Right lung (tissue), 5 donors: ENCODE data around the gene SNRPN. TPM values are rescaled to one million over a fixed set of nuclear protein-coding genes. Genes with fewer than 3 reads are reported as not detected.
"Not testable (repeated sequence)": the region's sequence is repeated elsewhere in the genome, so short reads cannot be mapped to it uniquely, and the experiment has no call there.

Experiments used
- DNase-seq, 2 donors: peaks; one replicate each; pipeline ENCODE4 v3.0.0-alpha.2; 2013
- polyA plus RNA-seq, 5 donors: library from polyadenylated mRNA; unstranded; fragments of 120-200 nt; gene quantifications; one replicate each; pipeline versions ENCODE4 v1.2.1 to v1.2.3, GENCODE V29; 2013; ENCODE audit warnings: inconsistent platforms in 1 of 5, low replicate concordance in 1 of 5; ENCODE audit not compliant: insufficient read length in 5 of 5, insufficient read depth in 1 of 5

Gene SNRPN
- polyA plus RNA-seq, 5 donors = 209 to 276 (median 264) TPM

DNA sequence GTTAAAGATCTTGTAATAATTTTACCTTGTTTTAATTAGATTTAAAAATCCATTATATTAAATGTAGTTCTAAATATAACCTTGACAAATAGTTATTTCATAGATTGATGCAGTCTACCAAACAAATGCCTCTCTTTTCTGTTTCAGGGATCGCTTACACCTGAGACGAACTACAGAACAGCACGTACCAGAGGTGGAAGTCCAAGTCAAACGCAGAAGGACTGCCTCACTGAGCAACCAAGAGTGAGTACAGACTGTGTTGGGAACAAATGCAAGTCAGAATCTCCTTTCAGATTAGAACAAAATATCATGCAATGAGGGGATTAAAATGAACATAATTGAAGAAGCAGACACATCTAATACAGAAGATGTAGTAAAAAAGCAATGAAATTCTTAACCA, 7.2 kb downstream of the SNRPN start:
- DNase-seq = no peak

DNA sequence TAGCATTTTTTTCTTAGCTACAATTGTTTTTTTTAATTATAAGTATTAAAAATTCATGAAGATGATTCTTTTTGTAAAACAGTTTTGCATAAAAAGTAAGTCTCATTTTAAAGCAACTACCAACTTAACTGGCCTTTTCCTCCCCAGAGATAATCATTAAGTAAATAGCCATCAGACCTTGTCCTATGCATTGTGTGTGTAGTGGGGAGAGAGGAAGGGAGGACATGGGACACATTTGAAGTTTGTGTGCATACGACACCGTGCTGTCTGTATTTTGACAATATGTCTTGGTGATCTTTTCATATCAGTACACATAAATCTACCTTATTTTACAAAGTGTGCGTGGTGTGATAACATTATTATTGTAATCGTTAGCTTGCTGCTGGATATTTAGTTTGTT, 8.1 kb downstream of the SNRPN start:
- DNase-seq = no peak

DNA sequence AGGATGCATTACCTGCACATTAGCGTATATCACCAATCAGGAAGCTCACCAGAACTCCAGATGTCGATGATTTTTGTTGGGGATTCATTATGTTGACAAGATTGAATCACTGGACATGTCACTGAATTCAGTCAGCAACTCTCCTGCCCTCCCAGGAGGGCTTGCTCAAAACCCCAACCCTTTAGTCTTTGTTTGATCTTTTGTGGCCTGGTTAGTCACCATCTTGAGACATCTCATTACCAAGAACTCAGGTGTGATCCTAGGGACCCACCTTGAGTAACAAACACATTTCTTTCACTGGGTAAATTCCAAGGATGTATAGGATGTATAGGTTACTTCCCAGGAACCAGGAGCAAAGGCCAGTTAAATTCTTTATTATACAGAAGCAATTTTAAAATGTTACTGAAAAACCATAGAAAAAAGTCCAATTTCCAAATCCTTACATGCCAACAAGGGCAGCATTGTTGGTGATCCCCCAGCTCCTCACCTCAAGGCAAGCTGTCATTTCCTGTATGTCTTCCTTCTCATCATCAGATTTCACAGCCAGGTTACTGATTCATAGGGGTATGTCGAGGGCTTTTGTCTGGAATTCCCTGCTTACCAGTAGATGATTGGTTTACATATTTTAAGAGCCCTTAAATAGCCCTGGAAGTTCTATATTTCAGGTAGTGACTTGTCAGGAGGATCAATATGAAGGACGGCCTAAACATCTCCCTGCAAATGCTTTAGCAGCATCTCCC, 11.7 kb downstream of the SNRPN start:
- DNase-seq = no peak

DNA sequence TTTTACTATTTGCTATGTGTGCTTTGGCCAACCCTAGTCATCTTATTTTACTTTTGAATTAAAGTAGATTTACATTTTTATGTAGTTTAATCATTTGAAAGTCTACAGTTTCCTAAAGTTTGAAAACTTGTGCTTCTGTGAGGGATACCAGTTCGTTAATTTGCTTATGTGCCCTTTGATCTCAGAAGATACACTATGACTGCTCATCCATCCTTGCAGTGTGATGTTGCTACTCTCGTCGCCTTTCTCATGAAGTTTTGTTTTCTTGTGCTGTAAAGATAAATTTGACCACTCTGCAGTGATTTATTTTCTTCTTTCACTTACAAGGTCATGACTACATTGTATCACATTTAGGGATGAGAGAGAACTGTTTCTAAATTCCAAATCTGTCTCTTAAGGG, 16.3 kb downstream of the SNRPN start:
- DNase-seq = no peak

DNA sequence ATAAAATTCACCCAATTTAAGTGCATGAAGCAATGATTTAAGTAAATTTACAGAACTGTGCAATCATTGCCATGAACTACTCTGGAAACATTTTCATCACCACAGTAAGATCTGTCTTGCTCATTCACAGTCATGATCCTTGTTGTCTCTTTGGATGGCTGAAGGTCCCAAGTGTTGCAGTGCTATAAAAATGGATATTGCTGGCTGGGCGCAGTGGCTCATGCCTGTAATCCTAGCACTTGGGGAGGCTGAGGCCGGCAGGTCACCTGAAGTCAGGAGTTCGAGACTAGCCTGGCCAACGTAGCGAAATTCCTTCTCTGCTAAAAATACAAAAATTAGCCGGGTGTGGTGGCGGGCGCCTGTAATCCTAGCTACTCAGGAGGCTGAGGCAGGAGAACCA, 17.0 kb downstream of the SNRPN start:
- no peak for DNase-seq

DNA sequence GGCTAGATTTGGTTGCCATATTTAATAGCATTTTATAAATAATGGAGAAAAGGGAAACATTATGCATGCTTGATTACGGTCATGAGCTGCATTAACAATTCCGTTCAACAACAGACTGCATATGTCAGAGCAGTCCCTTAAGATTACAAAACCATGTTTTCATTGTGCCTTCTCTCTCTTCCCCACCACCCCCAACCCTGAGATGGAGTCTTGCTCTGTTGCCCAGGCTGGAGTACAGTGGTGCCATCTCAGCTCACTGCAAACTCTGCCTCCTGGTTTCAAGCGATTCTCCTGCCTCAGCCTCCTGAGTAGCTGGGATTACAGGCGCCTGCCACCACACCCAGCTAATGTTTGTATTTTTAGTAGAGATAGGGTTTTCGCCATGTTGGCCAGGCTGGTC, 17.9 kb downstream of the SNRPN start:
- not testable (repeated sequence) for DNase-seq

DNA sequence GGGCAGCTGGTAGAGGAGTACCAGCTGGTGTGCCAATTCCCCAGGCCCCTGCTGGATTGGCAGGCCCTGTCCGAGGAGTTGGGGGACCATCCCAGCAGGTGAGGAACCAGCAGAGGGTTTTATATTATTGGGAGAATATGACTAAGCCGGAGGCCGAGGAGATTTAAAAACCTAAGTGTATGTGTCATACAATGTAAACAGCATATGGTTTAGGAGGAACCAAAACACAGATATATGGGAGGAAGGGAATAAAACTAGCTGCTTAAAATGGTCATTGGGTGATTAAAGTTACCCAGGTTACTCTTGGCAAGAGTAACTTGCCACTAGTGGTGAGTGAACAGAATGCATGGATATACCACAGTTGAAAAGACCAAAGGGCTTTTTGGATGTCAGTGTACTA, 22.1 kb downstream of the SNRPN start:
- DNase-seq = no peak

DNA sequence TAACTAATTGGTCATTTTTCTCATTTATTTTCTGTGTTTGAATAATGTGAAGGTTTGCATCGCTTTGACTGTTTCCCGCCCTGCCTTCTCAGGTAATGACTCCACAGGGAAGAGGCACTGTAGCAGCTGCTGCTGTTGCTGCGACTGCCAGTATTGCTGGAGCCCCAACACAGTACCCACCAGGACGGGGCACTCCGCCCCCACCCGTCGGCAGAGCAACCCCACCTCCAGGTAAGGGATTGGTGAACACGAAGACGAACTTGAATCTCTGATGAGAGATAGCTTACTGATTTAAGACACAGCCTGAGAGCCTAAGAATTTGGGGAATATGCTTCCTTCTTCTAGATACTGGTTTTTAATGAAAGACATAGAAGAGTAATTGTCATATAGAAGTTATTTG, 22.9 kb downstream of the SNRPN start:
- no peak for DNase-seq

DNA sequence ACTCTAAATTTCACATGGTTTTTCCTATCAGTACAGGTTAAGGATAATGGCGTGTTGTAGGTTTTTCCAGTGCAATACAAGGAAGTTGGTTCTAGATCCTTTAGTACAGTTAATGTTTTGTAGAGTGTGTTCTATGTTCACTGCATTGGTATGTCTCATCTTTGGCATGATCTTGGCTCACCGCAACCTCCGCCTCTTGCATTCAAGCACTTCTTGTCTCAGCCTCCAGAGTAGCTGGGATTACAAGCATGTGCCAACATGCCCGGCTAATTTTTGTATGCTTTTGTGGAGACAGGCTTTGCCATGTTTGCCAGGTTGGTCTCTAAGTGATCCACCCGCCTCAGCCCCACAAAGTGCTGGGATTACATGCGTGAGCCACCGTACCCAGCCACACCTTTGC, 30.4 kb downstream of the SNRPN start:
- DNase-seq = no peak

DNA sequence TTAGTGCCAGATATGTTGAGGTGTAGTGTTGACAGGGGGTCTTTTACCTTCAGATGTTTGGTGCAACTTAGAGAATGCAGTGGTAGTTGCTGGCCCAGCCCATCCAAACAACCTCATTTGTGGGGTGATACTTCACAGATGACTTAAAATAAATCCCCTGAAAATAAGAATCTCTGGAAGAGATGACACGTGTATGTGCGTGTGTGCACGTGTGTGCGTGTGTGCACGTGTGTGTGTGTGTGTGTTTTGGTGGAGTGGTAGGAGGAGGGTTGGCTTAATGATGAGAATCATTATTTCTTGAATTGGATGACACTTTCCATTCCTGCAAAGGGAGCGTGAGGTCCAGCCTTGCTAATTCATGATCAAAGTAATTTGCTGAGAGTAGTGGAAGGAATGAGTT, 31.9 kb downstream of the SNRPN start:
- DNase-seq = no peak

DNA sequence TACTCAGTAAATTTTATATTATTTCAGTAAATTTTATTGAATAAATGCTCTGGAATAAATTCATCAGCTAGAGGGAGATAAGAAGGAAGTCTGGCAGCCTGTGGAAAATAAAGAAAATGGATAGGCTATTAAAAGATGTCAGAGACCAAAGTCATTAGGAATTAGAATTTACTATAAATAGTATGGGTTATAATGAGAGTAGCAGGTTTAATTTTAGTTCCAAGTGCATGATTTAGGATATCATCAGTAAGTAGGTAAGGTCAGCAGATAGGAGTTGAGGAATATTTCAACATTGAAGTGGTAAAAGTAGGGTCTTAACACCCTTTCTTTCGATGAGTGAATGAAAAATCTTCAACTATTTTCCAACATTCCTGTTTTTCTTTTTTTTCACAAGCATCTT, 64.6 kb downstream of the SNRPN start:
- no peak for DNase-seq

DNA sequence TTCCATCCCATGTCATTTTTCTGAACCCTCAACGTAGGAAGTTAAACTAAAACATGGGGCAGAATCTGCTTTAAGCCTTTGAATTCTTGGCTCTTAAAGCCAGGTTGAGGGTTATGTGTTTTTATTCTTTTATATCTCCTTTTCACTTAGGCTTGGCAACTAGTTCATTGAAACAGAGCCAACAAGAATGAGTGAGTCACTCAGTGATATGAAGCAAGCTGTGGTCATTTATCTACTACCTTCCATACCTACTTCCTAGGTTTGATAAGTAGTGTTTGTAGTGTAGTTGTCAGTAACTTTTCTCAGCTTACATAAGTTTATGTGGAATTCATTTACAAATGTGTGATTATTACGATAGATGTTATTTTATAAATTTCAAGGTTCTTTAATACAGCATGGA, 67.4 kb downstream of the SNRPN start:
- no peak for DNase-seq

Other genes with a start within 250 kb of the SNRPN start
- gene SNURF, start within 50 bp of the SNRPN start, polyA plus RNA-seq = 10 to 100 TPM in 4 of 5 donors, 1 to 10 TPM in 1; 4.2 to 51.7 (median 23.9) TPM